Right lobe of liver (tissue), 4 donors: Measurements from ENCODE around the gene SH3GL1.

Experiments used
- POLR2A ChIP-seq: fragments of 450-650 bp; IDR thresholded peaks from one replicate; pipeline ENCODE4 v1.6.1; 2017; ENCODE audit warnings: antibody characterized with exemption, mild to moderate bottlenecking
- TF ChIP-seq, protein P1 (sequence below), 4 donors: fragments of 200-600 bp in 3 of 4; fragments of 450-650 bp in 1 of 4; IDR thresholded peaks; one replicate each; pipeline versions ENCODE4 v1.5.1 to v1.8.0; 2016 to 2022; ENCODE audit warnings: antibody characterized with exemption in 4 of 4, mild to moderate bottlenecking in 2 of 4
- donor health status: DM: no; HTN: no; CAD: no.
- donor health status: DM: no; HTN: no; CAD: no.
- donor health status: DM: no; HTN: yes; CAD: no.

DNA sequence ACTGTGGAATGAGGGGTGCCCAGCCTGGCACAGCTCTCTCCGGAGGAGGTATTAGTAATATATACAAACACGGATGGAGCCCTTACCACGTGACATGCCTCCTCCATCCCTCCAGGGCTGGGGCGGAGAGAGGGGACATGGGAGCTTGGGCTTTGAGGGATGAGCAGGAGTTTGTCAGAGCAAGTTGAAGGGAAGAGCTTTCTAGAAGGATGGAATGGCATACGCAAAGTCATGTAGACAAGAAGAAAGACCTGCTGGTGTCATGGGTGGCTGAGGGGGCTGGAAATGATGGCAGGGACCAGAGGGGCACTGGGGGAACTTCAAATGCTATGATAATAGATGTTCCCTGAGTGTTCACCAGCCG, 54.3 kb downstream of the SH3GL1 start:
- no peak for TF ChIP-seq POLR2A
- TF ChIP-seq, protein P1, sequence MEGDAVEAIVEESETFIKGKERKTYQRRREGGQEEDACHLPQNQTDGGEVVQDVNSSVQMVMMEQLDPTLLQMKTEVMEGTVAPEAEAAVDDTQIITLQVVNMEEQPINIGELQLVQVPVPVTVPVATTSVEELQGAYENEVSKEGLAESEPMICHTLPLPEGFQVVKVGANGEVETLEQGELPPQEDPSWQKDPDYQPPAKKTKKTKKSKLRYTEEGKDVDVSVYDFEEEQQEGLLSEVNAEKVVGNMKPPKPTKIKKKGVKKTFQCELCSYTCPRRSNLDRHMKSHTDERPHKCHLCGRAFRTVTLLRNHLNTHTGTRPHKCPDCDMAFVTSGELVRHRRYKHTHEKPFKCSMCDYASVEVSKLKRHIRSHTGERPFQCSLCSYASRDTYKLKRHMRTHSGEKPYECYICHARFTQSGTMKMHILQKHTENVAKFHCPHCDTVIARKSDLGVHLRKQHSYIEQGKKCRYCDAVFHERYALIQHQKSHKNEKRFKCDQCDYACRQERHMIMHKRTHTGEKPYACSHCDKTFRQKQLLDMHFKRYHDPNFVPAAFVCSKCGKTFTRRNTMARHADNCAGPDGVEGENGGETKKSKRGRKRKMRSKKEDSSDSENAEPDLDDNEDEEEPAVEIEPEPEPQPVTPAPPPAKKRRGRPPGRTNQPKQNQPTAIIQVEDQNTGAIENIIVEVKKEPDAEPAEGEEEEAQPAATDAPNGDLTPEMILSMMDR (IDR thresholded peaks at IDR 0.05), result no peak
